B cell (primary cell): ENCODE data around the gene DUS2. TPM values are rescaled to one million over a fixed set of nuclear protein-coding genes. Genes with fewer than 3 reads are reported as not detected.

Experiments
- ATAC-seq: fragments of 200-7000 bp; cut with Tn5 transposase; one replicate; pipeline ENCODE4 v1.10.0; 2021; ENCODE audit warnings: low read depth, mild to moderate bottlenecking, moderate number of reproducible peaks, moderate library complexity
- CTCF ChIA-PET: fragments of 350-600 bp; sonication (Branson Sonifier 250); formaldehyde crosslinking; loops from one replicate; lab custom pipeline; 2021; ENCODE audit warnings: antibody characterized with exemption, inconsistent platforms; lab: Charles Lee
- POLR2A ChIA-PET: fragments of 350-600 bp; sonication (Branson Sonifier 250); formaldehyde crosslinking; loops from one replicate; lab custom pipeline; 2021; ENCODE audit warnings: antibody characterized with exemption; lab: Charles Lee
- DNase-seq: peaks from one replicate; pipeline ENCODE4 v3.0.0; 2013
- H2AFZ ChIP-seq: 2 replicates; pipeline ENCODE4 v1.6.1; 2012; ENCODE audit warnings: mild to moderate bottlenecking, low read depth, low read length; ENCODE audit not compliant: insufficient read depth, poor library complexity, severe bottlenecking
- H3K27ac ChIP-seq, 2 donors: 1 replicate in 1 of 2; 2 replicates in 1 of 2; pipeline ENCODE4 v1.5.1; 2012 to 2013; ENCODE audit warnings: low read length in 2 of 2, mild to moderate bottlenecking in 2 of 2, moderate library complexity in 1 of 2
- H3K27me3 ChIP-seq, 4 experiments: fragments of 200-600 bp in 1 of 4; sonication (generic) in 1 of 4; replicated peaks in 1 of 4; 1 replicate in 2 of 4; 2 replicates in 2 of 4; pipeline versions ENCODE4 v1.6.1 to v1.7.0; 2013 to 2016; ENCODE audit warnings: low read length in 3 of 4, mild to moderate bottlenecking in 2 of 4, mixed read lengths in 1 of 4, moderate library complexity in 1 of 4; ENCODE audit not compliant: insufficient read depth in 4 of 4, control insufficient read depth in 3 of 4; ENCODE audit errors: control extremely low read depth in 1 of 4
- H3K36me3 ChIP-seq, 2 experiments: replicated peaks in 1 of 2; 1 replicate in 1 of 2; 2 replicates in 1 of 2; pipeline versions ENCODE4 v1.6.1 to v1.7.1; 2013; ENCODE audit warnings: low read length in 1 of 2; ENCODE audit not compliant: insufficient read depth in 2 of 2, control insufficient read depth in 1 of 2; ENCODE audit errors: control extremely low read depth in 1 of 2, extremely low read depth in 1 of 2
- H3K4me1 ChIP-seq, 2 donors: fragments of 200-600 bp in 1 of 2; sonication (generic) in 1 of 2; 1 replicate in 1 of 2; 2 replicates in 1 of 2; pipeline versions ENCODE4 v1.5.1 to v1.6.1; 2013 to 2017; ENCODE audit warnings: low read length in 2 of 2; ENCODE audit not compliant: control insufficient read depth in 2 of 2, insufficient read depth in 2 of 2
- H3K4me2 ChIP-seq: replicated peaks from 2 replicates; pipeline ENCODE3; 2012; ENCODE audit warnings: mild to moderate bottlenecking, low read depth, low read length; ENCODE audit not compliant: poor library complexity, severe bottlenecking
- H3K4me3 ChIP-seq, 5 experiments: fragments of 200-600 bp in 1 of 5; sonication (generic) in 1 of 5; 1 replicate in 3 of 5; 2 replicates in 2 of 5; pipeline versions ENCODE4 v1.5.1 to v1.7.0; 2011 to 2016; ENCODE audit warnings: low read length in 4 of 5, mild to moderate bottlenecking in 4 of 5, low read depth in 2 of 5, control low read depth in 1 of 5, moderate library complexity in 1 of 5; ENCODE audit not compliant: insufficient read depth in 1 of 5; ENCODE audit errors: control extremely low read depth in 1 of 5, extremely low read depth in 1 of 5
- H3K79me2 ChIP-seq: fragments of 200-600 bp; sonication (generic); one replicate; pipeline ENCODE4 v1.6.0; 2016; ENCODE audit warnings: low read length; ENCODE audit not compliant: control insufficient read depth, insufficient read depth
- H3K9ac ChIP-seq: fragments of 200-600 bp; sonication (generic); 2 replicates; pipeline ENCODE4 v1.6.1; 2017; ENCODE audit warnings: mild to moderate bottlenecking, low read length, moderate library complexity
- H3K9me3 ChIP-seq, 3 donors: one replicate each; pipeline versions ENCODE4 v1.6.1 to v1.7.1; 2013; ENCODE audit warnings: low read length in 2 of 3; ENCODE audit not compliant: control insufficient read depth in 2 of 3, insufficient read depth in 1 of 3; ENCODE audit errors: control extremely low read depth in 1 of 3
- H4K20me1 ChIP-seq: 2 replicates; pipeline ENCODE4 v1.6.0; 2012; ENCODE audit warnings: mild to moderate bottlenecking, low read length; ENCODE audit not compliant: insufficient read depth, control insufficient read depth, poor library complexity, severe bottlenecking
- H3K27ac Mint-ChIP-seq: one replicate; pipeline ENCODE4 v1.8.0; 2021; ENCODE audit warnings: mixed read lengths
- H3K27me3 Mint-ChIP-seq: one replicate; pipeline ENCODE4 v1.8.0; 2021; ENCODE audit warnings: mixed read lengths
- H3K4me1 Mint-ChIP-seq: one replicate; pipeline ENCODE4 v1.8.0; 2021; ENCODE audit warnings: mixed read lengths
- H3K4me3 Mint-ChIP-seq: one replicate; pipeline ENCODE4 v1.8.0; 2021; ENCODE audit warnings: mixed read lengths
- H3K9me3 Mint-ChIP-seq: one replicate; pipeline ENCODE4 v1.8.0; 2022; ENCODE audit warnings: mixed read lengths; ENCODE audit not compliant: insufficient read depth
- CTCF ChIP-seq: fragments of 200-600 bp; IDR thresholded peaks from one replicate; pipeline ENCODE4 v1.8.0; 2022; ENCODE audit warnings: antibody characterized with exemption, mild to moderate bottlenecking
- EZH2 ChIP-seq: IDR thresholded peaks from 2 replicates; pipeline ENCODE4 v1.6.1; 2012; ENCODE audit warnings: borderline replicate concordance, low read depth, mild to moderate bottlenecking, moderate library complexity, low read length; ENCODE audit not compliant: insufficient read depth, poor library complexity, severe bottlenecking
- WGBS: methylation state at CpG from one replicate; pipeline ENCODE4 v1.1.5; 2013; ENCODE audit warnings: missing lambda C conversion rate; ENCODE audit not compliant: insufficient coverage; 5-methylcytosine and 5-hydroxymethylcytosine counted together
- intact Hi-C: fragments of 100-400 bp; cut with micrococcal nuclease; formaldehyde crosslinking; loops from one replicate; pipeline ENCODE4 v1.10.0; 2022
- polyA plus RNA-seq: library from polyadenylated mRNA; depleted of rRNA; stranded (reverse); fragments of >200 nt; gene quantifications from 2 replicates; pipeline ENCODE4 v1.2.3, GENCODE V29; 2012
- total RNA-seq, 2 donors: library from RNA; stranded (reverse); fragments of 120-200 nt in 1 of 2; gene quantifications; 1 replicate in 1 of 2; 2 replicates in 1 of 2; pipeline versions ENCODE4 v1.2.3 to v1.2.4, GENCODE V29; 2013 to 2022

Gene DUS2
- total and polyA plus RNA-seq, 2 donors (not counting 1 experiment from before 2014, with no cell fraction given) = 61.1 to 93.0 TPM

GRCh38 chr16:68068926-68069325 lies 45.8 kb downstream of the DUS2 start:
- intact Hi-C loops = no loop called here
- CTCF ChIA-PET = interaction anchor here (0.9 to 14.0 kb wide), 5 partner anchors 15 to 185 kb away, joined by 3 to 242 read pairs (median 16); partner anchors contain the start of genes NFATC3 and NRN1L
- Histone ChIP-seq H3K27me3 (no peaks in the 10 kb centered on the region), H3K36me3 (peaks cover 9 to 77% of the 10 kb centered on the region in 2 experiments), H3K9ac (no peak overlapping the region), H2AFZ (no peak overlapping the region), H3K4me2 (no peak overlapping the region), H4K20me1 (peaks cover 62% of the 10 kb centered on the region), H3K79me2 (peaks cover 57% of the 10 kb centered on the region), H3K4me1 (peaks cover 45 to 55% of the 10 kb centered on the region in 2 donors), H3K9me3 (no peaks in the 10 kb centered on the region), H3K27ac (no peak overlapping the region), H3K4me3 (no peak overlapping the region)
- 100% methylated on average over 8 of the region's 9 CpGs for WGBS
- POLR2A ChIA-PET = interaction anchor here (0.6 to 4.7 kb wide), 3 partner anchors 15 to 580 kb away, joined by 4 to 52 read pairs (median 8); partner anchors contain the start of gene NFATC3
- H3K4me1 Mint-ChIP-seq = peaks cover 55% of the 10 kb centered on the region
- H3K4me3 Mint-ChIP-seq = no peak overlapping the region
- no peak for ATAC-seq
- no peak for TF ChIP-seq CTCF
- no peak for TF ChIP-seq EZH2
- no peaks in the 10 kb centered on the region for H3K9me3 Mint-ChIP-seq
- no peak overlapping the region for H3K27ac Mint-ChIP-seq
- no peak for DNase-seq
- H3K27me3 Mint-ChIP-seq = no peaks in the 10 kb centered on the region

- H2AFZ ChIP-seq = no peak overlapping the region
- peak overlapping the region; percentile 86 for H3K27ac Mint-ChIP-seq
- H3K36me3 ChIP-seq = peaks cover 7 to 77% of the 10 kb centered on the region in 2 experiments
- H3K9me3 ChIP-seq = no peaks in the 10 kb centered on the region
- H3K27ac ChIP-seq = peak overlapping the region in 1 of 2 donors; percentile 65
- DNase-seq (no peak), ATAC-seq (no peak)
- H3K4me2 ChIP-seq = peak overlapping the region; percentile 61
- H3K4me1 ChIP-seq = peaks cover 53 to 59% of the 10 kb centered on the region in 2 donors
- H3K79me2 ChIP-seq = peaks cover 60% of the 10 kb centered on the region
- H3K4me3 Mint-ChIP-seq = no peak overlapping the region
- POLR2A ChIA-PET = interaction anchor here (0.6 to 4.7 kb wide), 5 partner anchors 14 to 1671 kb away, joined by 4 to 52 read pairs (median 8); partner anchors contain the start of gene NFATC3
- TF ChIP-seq CTCF = no peak
- TF ChIP-seq EZH2 = no peak
- CTCF ChIA-PET = interaction anchor here (1.4 to 14.0 kb wide), 7 partner anchors 14 to 186 kb away, joined by 4 to 242 read pairs (median 16); partner anchors contain the start of genes NFATC3 and NRN1L
- peaks cover 56% of the 10 kb centered on the region for H3K4me1 Mint-ChIP-seq
- intact Hi-C loops = loop anchor here (1.0 to 2.0 kb wide), 2 partner anchors 15 to 47 kb away; partner anchors contain the start of gene NFATC3
- 95% methylated on average over 4 of the region's 7 CpGs for WGBS
- H3K4me3 ChIP-seq = no peak overlapping the region
- no peaks in the 10 kb centered on the region for H3K27me3 ChIP-seq
- no peak overlapping the region for H3K9ac ChIP-seq
- no peaks in the 10 kb centered on the region for H3K9me3 Mint-ChIP-seq
- no peaks in the 10 kb centered on the region for H3K27me3 Mint-ChIP-seq
- H4K20me1 ChIP-seq = peaks cover 57% of the 10 kb centered on the region
These were observed 46.6 kb downstream of the DUS2 start for GRCh38 chr16:68069511-68070248.
